Renal pelvis (tissue), 4 donors: Measurements from ENCODE around the gene EOLA2. TPM values are rescaled to one million over a fixed set of nuclear protein-coding genes. Genes with fewer than 3 reads are reported as not detected.
"Not testable (repeated sequence)": the region's sequence is repeated elsewhere in the genome, so short reads cannot be mapped to it uniquely, and the experiment has no call there.

Experiments used
- DNase-seq: peaks from one replicate; pipeline ENCODE4 v3.0.0-alpha.2; 2013
- polyA plus RNA-seq, 3 donors: library from polyadenylated mRNA; unstranded; fragments of 120-200 nt; gene quantifications; one replicate each; pipeline ENCODE4 v1.2.1, GENCODE V29; 2013; ENCODE audit not compliant: insufficient read length in 3 of 3

EOLA2 gene
- polyA plus RNA-seq, 3 donors = 31.4 to 31.8 (median 31.6) TPM

- DNase-seq = peak; percentile 92
Observed at GRCh38 chrX:149938881-149939654, 777 bp upstream of the EOLA2 start.

GRCh38 chrX:149937871-149938426 lies 342 bp downstream of the EOLA2 start:
- DNase-seq = no peak

- DNase-seq = not testable (repeated sequence)
Observed at GRCh38 chrX:149937328-149937727, 963 bp downstream of the EOLA2 start.

GRCh38 chrX:149933547-149933946 lies 4.7 kb downstream of the EOLA2 start:
- DNase-seq = not testable (repeated sequence)

- not testable (repeated sequence) for DNase-seq
Observed at GRCh38 chrX:149932970-149933369, 5.3 kb downstream of the EOLA2 start.

GRCh38 chrX:149932150-149932549 lies 6.1 kb downstream of the EOLA2 start:
- not testable (repeated sequence) for DNase-seq

GRCh38 chrX:149931355-149931754 lies 6.9 kb downstream of the EOLA2 start:
- DNase-seq = not testable (repeated sequence)

GRCh38 chrX:149929400-149929799 lies 8.9 kb downstream of the EOLA2 start, which contains the start of gene HSFX4:
TSS of gene HSFX4 (plus strand) at chrX:149929573. CDS start at chrX:149929645, 72 bp downstream.
- DNase-seq = not testable (repeated sequence)

- DNase-seq = not testable (repeated sequence)
Observed at GRCh38 chrX:149928635-149929034, 9.7 kb downstream of the EOLA2 start.

- DNase-seq = not testable (repeated sequence)
Observed at GRCh38 chrX:149927964-149928258, 10.4 kb downstream of the EOLA2 start.

- not testable (repeated sequence) for DNase-seq
Observed at GRCh38 chrX:149927245-149927963, 10.9 kb downstream of the EOLA2 start.

GRCh38 chrX:149924434-149924833 lies 13.9 kb downstream of the EOLA2 start:
- not testable (repeated sequence) for DNase-seq

GRCh38 chrX:149923836-149924235 lies 14.5 kb downstream of the EOLA2 start:
- not testable (repeated sequence) for DNase-seq

GRCh38 chrX:149916745-149917392 lies 21.4 kb downstream of the EOLA2 start:
- no peak for DNase-seq

GRCh38 chrX:149910178-149910695 lies 28.1 kb downstream of the EOLA2 start:
- peak; percentile 14 for DNase-seq

GRCh38 chrX:149909324-149910177 lies 28.7 kb downstream of the EOLA2 start:
- DNase-seq = no peak

- DNase-seq = no peak
Observed at GRCh38 chrX:149908727-149909126, 29.6 kb downstream of the EOLA2 start.

- DNase-seq = no peak
Observed at GRCh38 chrX:149908308-149908707, 30.0 kb downstream of the EOLA2 start.

GRCh38 chrX:149903889-149904748 lies 34.2 kb downstream of the EOLA2 start:
- peak; percentile 24 for DNase-seq

- no peak for DNase-seq
Observed at GRCh38 chrX:149898554-149898953, 39.7 kb downstream of the EOLA2 start.
